AG04450 (cell line): ENCODE measurements around the gene FOXJ3. TPM values are rescaled to one million over a fixed set of nuclear protein-coding genes. Genes with fewer than 3 reads are reported as not detected.

ENCODE experiments used
- CTCF ChIA-PET: fragments of 300-600, 350-600 bp; formaldehyde crosslinking; extraction: SDS; loops from one replicate; lab custom pipeline; 2022; ENCODE audit warnings: antibody characterized with exemption, inconsistent platforms; lab: Charles Lee
- POLR2A ChIA-PET: fragments of 350-600 bp; formaldehyde crosslinking; extraction: SDS; loops from one replicate; lab custom pipeline; 2021; ENCODE audit warnings: antibody characterized with exemption, inconsistent platforms; lab: Yijun Ruan, JAX
- DNase-seq: peaks from one replicate; pipeline ENCODE4 v3.0.0-alpha.2; 2011; ENCODE audit warnings: low read depth, low spot score
- H3K27ac ChIP-seq: one replicate; pipeline ENCODE4 v1.5.1; 2012; ENCODE audit warnings: low read depth, low read length, control low read depth
- H3K27me3 ChIP-seq: one replicate; pipeline ENCODE4 v1.6.0; 2012; ENCODE audit warnings: low read length; ENCODE audit not compliant: control insufficient read depth, insufficient read depth
- H3K4me3 ChIP-seq: 2 replicates; pipeline ENCODE4 v1.5.1; 2011; ENCODE audit warnings: mild to moderate bottlenecking, low read depth, low read length, control low read depth
- H3K9me3 ChIP-seq: 2 replicates; pipeline ENCODE4 v1.5.1; 2012; ENCODE audit warnings: low read length; ENCODE audit not compliant: control insufficient read depth, insufficient read depth
- CTCF ChIP-seq: IDR thresholded peaks from 2 replicates; pipeline ENCODE4 v1.5.1; 2011; ENCODE audit warnings: low read depth, low read length, control low read depth, inconsistent platforms
- polyA plus RNA-seq: library from polyadenylated mRNA; depleted of rRNA; stranded (reverse); fragments of >200 nt; gene quantifications from 2 replicates; pipeline ENCODE4 v1.2.3, GENCODE V29; 2011

Gene FOXJ3
- polyA plus RNA-seq, 1 experiment: 36.2 TPM

DNA sequence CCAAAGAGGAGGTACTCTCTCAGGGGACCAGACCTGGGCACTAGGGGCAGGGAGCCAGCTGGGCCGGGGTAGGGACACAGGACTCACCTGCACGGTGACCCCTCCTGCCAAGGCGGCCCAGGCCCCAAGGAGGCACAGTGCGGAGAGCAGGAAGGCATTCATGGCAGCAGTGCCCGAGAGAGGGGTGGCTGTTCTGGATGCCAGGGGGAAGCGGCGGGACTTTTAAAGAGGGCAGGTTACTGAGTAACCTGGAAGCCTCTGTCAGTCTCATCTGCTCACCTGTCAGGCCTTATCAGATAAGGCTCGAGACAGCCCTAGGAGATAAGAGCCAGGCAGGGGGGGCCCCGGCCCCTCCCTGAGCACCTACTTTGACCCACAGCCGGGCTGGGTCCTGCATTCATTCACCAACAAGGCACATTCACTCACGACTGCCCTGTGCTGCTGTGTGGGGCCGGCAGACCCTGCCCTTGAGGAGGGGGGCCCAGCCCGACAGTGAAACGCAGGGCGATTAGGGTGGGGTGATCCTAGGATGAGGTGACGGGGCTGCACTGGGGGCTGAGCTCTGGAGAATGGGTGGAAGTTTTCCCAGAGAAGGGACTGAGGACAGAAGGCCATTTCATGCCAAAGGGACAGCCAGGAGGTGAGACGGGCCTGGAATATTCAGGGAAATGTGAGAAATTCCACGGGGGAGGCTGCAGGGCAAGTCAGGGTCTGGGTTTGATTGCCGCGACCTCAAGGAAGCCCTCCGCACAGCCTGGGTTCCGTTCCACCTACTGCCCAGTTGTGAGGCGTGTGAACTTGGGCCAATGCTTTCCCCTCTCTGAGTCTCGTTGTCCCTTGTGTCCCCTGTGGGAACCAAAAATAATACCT is 170.2 kb downstream of the FOXJ3 start, which contains the start of gene GUCA2A:
Gene GUCA2A, minus strand, starts transcription at position 195 of the 870 bp plus-strand sequence. Its CDS starts 33 bp downstream, at position 162.
- Histone ChIP-seq H3K4me3 (no peak within 1 kb of the TSS), H3K9me3 (peaks cover 2% of the 10 kb centered on the region), H3K27me3 (peaks cover 12% of the 10 kb centered on the region), H3K27ac (no peak within 1 kb of the TSS)
- TF ChIP-seq CTCF: no peak
- ChIA-PET CTCF (interaction anchor here (4.6 kb wide), 1 partner anchor 9 kb away, joined by 35 read pairs; no protein-coding TSS in a partner anchor), POLR2A (no interaction called here)
- no peak for DNase-seq

DNA sequence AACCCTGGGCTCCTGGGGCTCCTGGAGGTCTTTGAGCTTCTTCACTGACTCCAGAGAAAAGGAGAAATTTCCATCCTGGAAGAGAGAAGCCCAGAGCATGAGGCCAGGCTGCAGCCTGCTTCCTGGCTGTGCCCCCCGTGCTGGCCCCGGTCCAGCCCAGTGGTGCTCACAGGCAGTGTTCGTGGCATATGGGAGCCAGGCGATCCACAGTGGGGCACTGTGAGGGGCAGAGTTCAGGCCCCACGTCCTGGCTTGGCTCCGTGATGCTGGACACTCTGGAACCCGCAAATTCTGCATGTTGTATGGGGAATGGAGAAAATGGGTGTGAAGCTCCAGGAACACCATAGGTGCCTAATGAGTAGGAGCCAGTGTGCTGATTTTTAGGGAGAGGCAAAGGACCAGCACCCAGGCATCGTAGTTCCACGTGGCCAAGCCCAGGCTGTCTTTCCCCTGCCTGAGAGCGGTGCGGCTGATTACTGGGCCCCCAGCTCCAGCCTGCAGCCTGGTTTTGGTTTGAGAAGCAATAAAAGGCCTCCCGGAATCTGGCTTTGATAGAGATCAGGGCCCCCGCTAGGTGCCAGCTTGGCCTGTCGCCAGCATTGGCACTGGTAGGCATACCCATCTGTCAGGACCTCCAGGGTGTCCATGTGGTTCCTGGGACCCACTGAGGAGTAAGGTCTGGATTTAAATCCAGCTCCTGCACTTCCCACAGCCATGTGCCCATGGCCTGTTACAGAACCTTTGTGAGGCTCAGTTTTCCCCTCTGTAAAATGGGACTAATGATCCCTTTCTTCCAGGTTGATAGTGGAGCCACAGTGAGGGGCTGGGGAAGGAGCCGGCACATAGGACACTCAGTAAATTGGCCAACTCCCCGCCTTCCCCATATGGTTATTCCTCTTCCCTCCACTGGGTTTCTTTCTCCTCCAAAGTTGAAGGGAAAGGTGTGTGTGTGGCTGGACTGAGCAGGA is 171.2 kb downstream of the FOXJ3 start:
- Histone ChIP-seq H3K27ac (no peak overlapping the region), H3K27me3 (peaks cover 12% of the 10 kb centered on the region), H3K4me3 (no peak overlapping the region), H3K9me3 (peaks cover 2% of the 10 kb centered on the region)
- no peak for DNase-seq
- POLR2A ChIA-PET: no interaction called here
- no peak for TF ChIP-seq CTCF
- CTCF ChIA-PET: interaction anchor here (4.6 kb wide), 1 partner anchor 10 kb away, joined by 35 read pairs; no protein-coding TSS in a partner anchor

DNA sequence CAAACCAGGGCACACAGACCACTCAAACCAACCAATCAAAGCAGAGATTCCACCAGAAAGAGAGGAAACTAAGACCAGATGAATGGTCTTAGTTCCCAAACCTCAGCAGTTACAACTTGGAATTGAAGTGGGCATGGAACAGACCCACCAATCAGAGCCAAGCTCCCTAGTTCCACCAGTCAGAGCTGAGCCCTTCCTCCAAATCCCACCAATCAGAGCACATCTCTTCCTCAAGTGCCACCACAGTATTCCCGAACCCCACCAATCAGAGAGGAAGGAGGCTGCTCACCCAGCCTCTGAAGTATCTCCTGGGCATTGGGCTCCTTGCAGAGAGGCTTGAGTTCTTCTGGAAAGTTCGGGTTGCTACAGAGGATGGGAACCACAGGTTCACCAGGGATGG is 171.9 kb downstream of the FOXJ3 start:
- ChIA-PET CTCF (interaction anchor here (4.6 kb wide), 1 partner anchor 11 kb away, joined by 35 read pairs; no protein-coding TSS in a partner anchor), POLR2A (no interaction called here)
- no peak for TF ChIP-seq CTCF
- Histone ChIP-seq H3K27ac (no peak overlapping the region), H3K4me3 (no peak overlapping the region), H3K27me3 (peaks cover 15% of the 10 kb centered on the region), H3K9me3 (peaks cover 2% of the 10 kb centered on the region)
- no peak for DNase-seq

GRCh38 chr1:42162181-42162580 is 172.9 kb downstream of the FOXJ3 start:
- ChIA-PET CTCF (interaction anchor here (4.6 kb wide), 1 partner anchor 12 kb away, joined by 35 read pairs; no protein-coding TSS in a partner anchor), POLR2A (no interaction called here)

More at GRCh38 chr1:42162181-42162580, 172.9 kb downstream of the FOXJ3 start:
- Histone ChIP-seq H3K9me3 (peaks cover 2% of the 10 kb centered on the region), H3K4me3 (no peak overlapping the region), H3K27ac (no peak overlapping the region), H3K27me3 (peaks cover 15% of the 10 kb centered on the region)
- DNase-seq: no peak
- TF ChIP-seq CTCF: no peak
